22Rv1 (cell line): ENCODE data around the gene ITPKC.

Experiments used
- ZFX ChIP-seq: fragments of 450-650 bp; IDR thresholded peaks from 2 replicates; pipeline ENCODE4 v1.6.1; 2017; ENCODE audit warnings: antibody characterized with exemption, borderline replicate concordance
- TF ChIP-seq, protein P1 (sequence below): fragments of 450-650 bp; IDR thresholded peaks from 2 replicates; pipeline ENCODE4 v1.5.1; 2017; ENCODE audit warnings: mild to moderate bottlenecking

DNA sequence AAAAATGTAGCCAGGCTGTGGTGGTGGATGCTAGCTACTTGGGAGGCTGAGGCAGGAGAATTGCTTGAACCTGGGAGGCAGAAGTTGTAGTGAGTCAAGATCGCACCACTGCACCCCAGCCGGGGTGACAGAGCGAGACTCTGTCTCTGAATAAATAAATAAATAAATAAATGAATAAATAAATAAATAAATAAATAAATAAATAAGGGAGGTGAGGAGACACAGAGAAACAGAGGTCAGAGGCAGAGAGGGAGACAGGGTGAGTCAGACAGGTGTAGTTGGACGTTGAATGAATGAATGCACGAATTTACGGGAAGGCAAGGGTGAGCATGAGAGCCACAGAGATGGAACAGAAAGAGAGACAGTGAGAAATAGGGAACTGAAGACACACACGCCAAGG, 64.2 kb downstream of the ITPKC start:
- TF ChIP-seq, protein P1, sequence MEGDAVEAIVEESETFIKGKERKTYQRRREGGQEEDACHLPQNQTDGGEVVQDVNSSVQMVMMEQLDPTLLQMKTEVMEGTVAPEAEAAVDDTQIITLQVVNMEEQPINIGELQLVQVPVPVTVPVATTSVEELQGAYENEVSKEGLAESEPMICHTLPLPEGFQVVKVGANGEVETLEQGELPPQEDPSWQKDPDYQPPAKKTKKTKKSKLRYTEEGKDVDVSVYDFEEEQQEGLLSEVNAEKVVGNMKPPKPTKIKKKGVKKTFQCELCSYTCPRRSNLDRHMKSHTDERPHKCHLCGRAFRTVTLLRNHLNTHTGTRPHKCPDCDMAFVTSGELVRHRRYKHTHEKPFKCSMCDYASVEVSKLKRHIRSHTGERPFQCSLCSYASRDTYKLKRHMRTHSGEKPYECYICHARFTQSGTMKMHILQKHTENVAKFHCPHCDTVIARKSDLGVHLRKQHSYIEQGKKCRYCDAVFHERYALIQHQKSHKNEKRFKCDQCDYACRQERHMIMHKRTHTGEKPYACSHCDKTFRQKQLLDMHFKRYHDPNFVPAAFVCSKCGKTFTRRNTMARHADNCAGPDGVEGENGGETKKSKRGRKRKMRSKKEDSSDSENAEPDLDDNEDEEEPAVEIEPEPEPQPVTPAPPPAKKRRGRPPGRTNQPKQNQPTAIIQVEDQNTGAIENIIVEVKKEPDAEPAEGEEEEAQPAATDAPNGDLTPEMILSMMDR = no peak
- no peak for TF ChIP-seq ZFX
